ENCODE results near the gene UNK. TPM values are rescaled to one million over a fixed set of nuclear protein-coding genes. Genes with fewer than 3 reads are reported as not detected.
A peak's percentile ranks its signal among the peaks of the same experiment; 100 is the strongest.

UNK gene
- total RNA-seq (2014; rRNA removed; shearing (Covaris generic); ENCODE audit: low replicate concordance), result 16.0 and 48.1 TPM in 2 replicates

- Histone ChIP-seq H3K27me3 (no peaks in the 10 kb centered on the region), H3K9me3 (no peaks in the 10 kb centered on the region), H3K4me3 (peak within 1 kb of the TSS; percentile 95), H3K36me3 (no peaks in the 10 kb centered on the region; the same call in none of the 2 replicates)
- DNase-seq, result peak; percentile 99
Observed at GRCh38 chr17:75784473-75785015, at the start of gene UNK. Gene UNK, plus strand, starts transcription at chr17:75784806. Its CDS starts 75 bp downstream, at chr17:75784881.

- H3K27me3 ChIP-seq, result no peaks in the 10 kb centered on the region
- no peak for DNase-seq
- no peaks in the 10 kb centered on the region for H3K36me3 ChIP-seq
- H3K9me3 ChIP-seq, result no peaks in the 10 kb centered on the region; the same call in 1 of the 2 replicates
- no peak overlapping the region for H3K4me3 ChIP-seq
Observed at GRCh38 chr17:75736173-75736835, 48.3 kb upstream of the UNK start.

GRCh38 chr17:75737133-75737962 is 47.3 kb upstream of the UNK start:
- Histone ChIP-seq H3K4me3 (no peak overlapping the region), H3K36me3 (no peaks in the 10 kb centered on the region), H3K9me3 (no peaks in the 10 kb centered on the region; the same call in 1 of the 2 replicates), H3K27me3 (no peaks in the 10 kb centered on the region)
- DNase-seq, result no peak

- H3K36me3 ChIP-seq, result no peaks in the 10 kb centered on the region
- no peaks in the 10 kb centered on the region for H3K27me3 ChIP-seq
- no peak overlapping the region for H3K4me3 ChIP-seq
- DNase-seq, result peak; percentile 70
- H3K9me3 ChIP-seq, result no peaks in the 10 kb centered on the region; the same call in 1 of the 2 replicates
Observed at GRCh38 chr17:75738218-75738802, 46.3 kb upstream of the UNK start.

- H3K9me3 ChIP-seq, result no peaks in the 10 kb centered on the region; the same call in 1 of the 2 replicates
- H3K27me3 ChIP-seq, result no peaks in the 10 kb centered on the region
- no peak for DNase-seq
- H3K4me3 ChIP-seq, result no peak overlapping the region
- H3K36me3 ChIP-seq, result no peaks in the 10 kb centered on the region
Observed at GRCh38 chr17:75739174-75739573, 45.4 kb upstream of the UNK start.

GRCh38 chr17:75739801-75740200 is 44.8 kb upstream of the UNK start:
- Histone ChIP-seq H3K4me3 (no peak overlapping the region), H3K27me3 (no peaks in the 10 kb centered on the region), H3K36me3 (no peaks in the 10 kb centered on the region), H3K9me3 (no peaks in the 10 kb centered on the region; the same call in 1 of the 2 replicates)
- DNase-seq, result no peak

- Histone ChIP-seq H3K9me3 (no peaks in the 10 kb centered on the region), H3K27me3 (no peaks in the 10 kb centered on the region), H3K36me3 (no peaks in the 10 kb centered on the region), H3K4me3 (no peak overlapping the region)
- DNase-seq, result no peak
Observed at GRCh38 chr17:75740215-75740614, 44.4 kb upstream of the UNK start.

GRCh38 chr17:75740631-75741077 is 44.0 kb upstream of the UNK start:
- H3K27me3 ChIP-seq, result no peaks in the 10 kb centered on the region
- H3K4me3 ChIP-seq, result no peak overlapping the region
- no peaks in the 10 kb centered on the region for H3K36me3 ChIP-seq
- no peak for DNase-seq
- H3K9me3 ChIP-seq, result no peaks in the 10 kb centered on the region

GRCh38 chr17:75742337-75742736 is 42.3 kb upstream of the UNK start:
- DNase-seq, result no peak
- Histone ChIP-seq H3K4me3 (no peak overlapping the region), H3K27me3 (no peaks in the 10 kb centered on the region), H3K9me3 (no peaks in the 10 kb centered on the region), H3K36me3 (no peaks in the 10 kb centered on the region)

- Histone ChIP-seq H3K27me3 (no peaks in the 10 kb centered on the region), H3K36me3 (no peaks in the 10 kb centered on the region), H3K4me3 (no peak overlapping the region)
Observed at GRCh38 chr17:75743625-75744206, 40.9 kb upstream of the UNK start.

GRCh38 chr17:75748706-75749105 is 35.9 kb upstream of the UNK start:
- Histone ChIP-seq H3K36me3 (no peaks in the 10 kb centered on the region), H3K4me3 (no peak overlapping the region), H3K9me3 (no peaks in the 10 kb centered on the region), H3K27me3 (no peaks in the 10 kb centered on the region)
- DNase-seq, result no peak

More at GRCh38 chr17:75743625-75744206, 40.9 kb upstream of the UNK start:
- no peaks in the 10 kb centered on the region for H3K9me3 ChIP-seq
- no peak for DNase-seq

- Histone ChIP-seq H3K9me3 (no peaks in the 10 kb centered on the region), H3K27me3 (no peaks in the 10 kb centered on the region), H3K36me3 (no peaks in the 10 kb centered on the region), H3K4me3 (no peak overlapping the region)
- peak; percentile 72 for DNase-seq
Observed at GRCh38 chr17:75749545-75750389, 34.8 kb upstream of the UNK start.

- H3K4me3 ChIP-seq, result no peak overlapping the region
- H3K27me3 ChIP-seq, result no peaks in the 10 kb centered on the region
- H3K9me3 ChIP-seq, result no peaks in the 10 kb centered on the region
- no peaks in the 10 kb centered on the region for H3K36me3 ChIP-seq
- no peak for DNase-seq
Observed at GRCh38 chr17:75750661-75751423, 33.8 kb upstream of the UNK start.

- H3K9me3 ChIP-seq, result no peaks in the 10 kb centered on the region
- no peak overlapping the region for H3K4me3 ChIP-seq
- no peaks in the 10 kb centered on the region for H3K36me3 ChIP-seq
- no peaks in the 10 kb centered on the region for H3K27me3 ChIP-seq
- DNase-seq, result no peak
Observed at GRCh38 chr17:75751676-75752404, 32.8 kb upstream of the UNK start.

- H3K27me3 ChIP-seq, result no peaks in the 10 kb centered on the region
- no peaks in the 10 kb centered on the region for H3K9me3 ChIP-seq
- H3K36me3 ChIP-seq, result no peaks in the 10 kb centered on the region
- no peak for DNase-seq
- no peak overlapping the region for H3K4me3 ChIP-seq
Observed at GRCh38 chr17:75752405-75752709, 32.2 kb upstream of the UNK start.
